Suprapubic skin (tissue), 4 donors: Measurements from ENCODE around the gene PLK1. TPM values are rescaled to one million over a fixed set of nuclear protein-coding genes. Genes with fewer than 3 reads are reported as not detected.

Experiments used
- DNase-seq, 2 donors: peaks; one replicate each; pipeline ENCODE4 v3.0.0-alpha.2; 2019; ENCODE audit warnings: low spot score in 2 of 2
- H3K27ac ChIP-seq: fragments of 200-600 bp; sonication (generic); one replicate; pipeline ENCODE4 v1.5.1; 2019
- H3K27me3 ChIP-seq: fragments of 200-600 bp; sonication (generic); one replicate; pipeline ENCODE4 v1.5.1; 2019
- H3K36me3 ChIP-seq: fragments of 200-600 bp; sonication (generic); one replicate; pipeline ENCODE4 v1.5.1; 2019
- H3K4me1 ChIP-seq: fragments of 200-600 bp; sonication (generic); one replicate; pipeline ENCODE4 v1.5.1; 2019
- H3K4me3 ChIP-seq: fragments of 200-600 bp; sonication (generic); one replicate; pipeline ENCODE4 v1.5.1; 2019; ENCODE audit warnings: mild to moderate bottlenecking
- H3K9me3 ChIP-seq: fragments of 200-600 bp; sonication (generic); one replicate; pipeline ENCODE4 v1.5.1; 2019
- EP300 ChIP-seq: sonication (generic); formaldehyde crosslinking; IDR thresholded peaks from one replicate; pipeline ENCODE4 v1.6.1; 2017; ENCODE audit warnings: antibody characterized with exemption
- POLR2A ChIP-seq, 2 donors: fragments of 450-650 bp; IDR thresholded peaks; one replicate each; pipeline ENCODE4 v1.6.1; 2017; ENCODE audit warnings: antibody characterized with exemption in 2 of 2, mild to moderate bottlenecking in 2 of 2, moderate library complexity in 2 of 2
- POLR2AphosphoS5 ChIP-seq, 3 donors: sonication (generic); formaldehyde crosslinking; IDR thresholded peaks; one replicate each; pipeline ENCODE4 v1.6.1; 2017; ENCODE audit warnings: antibody characterized with exemption in 3 of 3
- WGBS: methylation state at CpG from one replicate; pipeline ENCODE4 v1.1.5; 2018; 5-methylcytosine and 5-hydroxymethylcytosine counted together
- total RNA-seq, 4 donors: library from RNA; depleted of rRNA; stranded (reverse); fragments of >200 nt; gene quantifications; one replicate each; pipeline ENCODE4 v1.1.0, GENCODE V29; 2016
- TF ChIP-seq, protein P1 (sequence below), 2 donors: fragments of 200-600 bp in 1 of 2; fragments of 450-650 bp in 1 of 2; sonication (generic) in 1 of 2; IDR thresholded peaks; one replicate each; pipeline ENCODE4 v1.5.1; 2016 to 2019; ENCODE audit warnings: antibody characterized with exemption in 2 of 2, mild to moderate bottlenecking in 1 of 2, moderate library complexity in 1 of 2

The PLK1 gene
- total RNA-seq, 4 donors from 2014 or later = 4.6 to 8.3 (median 6.5) TPM

DNA sequence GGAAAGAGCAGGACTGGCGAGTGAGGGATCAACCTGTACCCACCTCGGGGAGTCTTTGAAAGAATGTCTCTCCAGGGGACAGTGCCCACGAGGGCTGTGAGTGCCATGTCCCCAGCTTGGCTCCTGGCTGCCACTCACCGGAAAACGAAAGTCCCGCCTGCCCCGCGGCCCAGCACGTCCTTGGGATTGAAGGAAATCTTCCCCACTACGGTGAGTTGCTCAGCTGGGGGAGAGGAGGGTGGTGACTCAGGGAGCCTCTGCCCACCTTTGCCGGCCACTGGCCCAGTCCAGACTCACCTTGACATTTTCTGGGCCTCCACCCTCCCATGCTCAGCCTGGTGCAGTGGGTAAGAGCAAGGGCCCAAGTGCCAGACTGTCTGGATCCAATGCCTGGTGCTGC, 17.1 kb downstream of the PLK1 start:
- Histone ChIP-seq H3K4me1 (no peaks in the 10 kb centered on the region), H3K27ac (no peak overlapping the region), H3K27me3 (no peaks in the 10 kb centered on the region), H3K4me3 (no peak overlapping the region), H3K9me3 (no peaks in the 10 kb centered on the region), H3K36me3 (peaks cover 5% of the 10 kb centered on the region)
- no peak for DNase-seq
- WGBS = 92% methylated on average over 9 of the region's 11 CpGs
- TF ChIP-seq, protein P1, sequence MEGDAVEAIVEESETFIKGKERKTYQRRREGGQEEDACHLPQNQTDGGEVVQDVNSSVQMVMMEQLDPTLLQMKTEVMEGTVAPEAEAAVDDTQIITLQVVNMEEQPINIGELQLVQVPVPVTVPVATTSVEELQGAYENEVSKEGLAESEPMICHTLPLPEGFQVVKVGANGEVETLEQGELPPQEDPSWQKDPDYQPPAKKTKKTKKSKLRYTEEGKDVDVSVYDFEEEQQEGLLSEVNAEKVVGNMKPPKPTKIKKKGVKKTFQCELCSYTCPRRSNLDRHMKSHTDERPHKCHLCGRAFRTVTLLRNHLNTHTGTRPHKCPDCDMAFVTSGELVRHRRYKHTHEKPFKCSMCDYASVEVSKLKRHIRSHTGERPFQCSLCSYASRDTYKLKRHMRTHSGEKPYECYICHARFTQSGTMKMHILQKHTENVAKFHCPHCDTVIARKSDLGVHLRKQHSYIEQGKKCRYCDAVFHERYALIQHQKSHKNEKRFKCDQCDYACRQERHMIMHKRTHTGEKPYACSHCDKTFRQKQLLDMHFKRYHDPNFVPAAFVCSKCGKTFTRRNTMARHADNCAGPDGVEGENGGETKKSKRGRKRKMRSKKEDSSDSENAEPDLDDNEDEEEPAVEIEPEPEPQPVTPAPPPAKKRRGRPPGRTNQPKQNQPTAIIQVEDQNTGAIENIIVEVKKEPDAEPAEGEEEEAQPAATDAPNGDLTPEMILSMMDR (IDR thresholded peaks at IDR 0.05) = no peak
- TF ChIP-seq EP300 = no peak
- TF ChIP-seq POLR2A (IDR thresholded peaks at IDR 0.05) = no peak
- TF ChIP-seq POLR2AphosphoS5 (IDR thresholded peaks at IDR 0.05) = no peak

DNA sequence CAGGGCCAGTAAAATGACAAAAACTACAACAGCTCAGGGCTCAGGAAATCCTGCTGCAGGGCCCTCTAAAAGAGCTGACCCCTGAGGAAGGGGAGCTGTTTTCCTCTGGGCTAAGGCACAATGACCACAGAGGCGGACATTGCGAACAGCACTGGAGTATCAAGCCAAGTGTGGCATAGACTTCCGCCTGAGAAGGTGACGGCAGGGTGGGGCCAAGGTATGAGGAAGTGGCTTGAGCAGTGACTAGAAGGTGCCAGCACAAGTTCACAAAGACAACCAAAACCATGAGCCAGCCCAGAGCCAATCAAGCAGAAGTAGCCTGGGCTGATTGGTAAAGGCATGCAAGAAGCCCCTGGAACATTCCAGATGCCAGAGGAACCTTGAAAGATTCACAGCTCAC, 20.4 kb downstream of the PLK1 start:
- TF ChIP-seq POLR2A (IDR thresholded peaks at IDR 0.05) = no peak
- TF ChIP-seq EP300 = no peak
- TF ChIP-seq POLR2AphosphoS5 (IDR thresholded peaks at IDR 0.05) = no peak
- TF ChIP-seq, protein P1 (IDR thresholded peaks at IDR 0.05) = no peak
- Histone ChIP-seq H3K4me3 (no peak overlapping the region), H3K4me1 (no peaks in the 10 kb centered on the region), H3K27me3 (no peaks in the 10 kb centered on the region), H3K36me3 (no peaks in the 10 kb centered on the region), H3K9me3 (no peaks in the 10 kb centered on the region), H3K27ac (no peak overlapping the region)
- 60% methylated on average over 1 of the region's 4 CpGs for WGBS
- no peak for DNase-seq

DNA sequence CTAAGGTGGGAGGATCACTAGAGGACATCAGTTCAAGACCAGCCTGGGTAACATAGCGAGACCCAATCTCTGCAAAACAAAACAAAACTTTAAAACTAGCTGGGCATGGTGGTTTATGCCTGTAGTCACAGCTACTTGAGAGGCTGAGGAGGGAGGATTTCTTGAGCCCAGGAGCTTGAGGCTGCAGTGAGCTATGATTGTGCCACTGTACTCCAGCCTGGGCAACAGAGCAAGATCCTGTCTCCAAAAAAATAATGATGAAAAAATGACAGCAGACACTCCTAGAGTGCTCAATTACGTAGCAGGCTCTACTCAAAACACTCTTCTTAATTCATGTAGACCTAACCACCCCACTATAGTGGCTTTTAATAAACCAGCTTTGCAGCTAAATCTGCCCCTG, 21.4 kb downstream of the PLK1 start:
- Histone ChIP-seq H3K4me1 (no peaks in the 10 kb centered on the region), H3K27ac (no peak overlapping the region), H3K36me3 (no peaks in the 10 kb centered on the region), H3K27me3 (no peaks in the 10 kb centered on the region), H3K9me3 (no peaks in the 10 kb centered on the region), H3K4me3 (no peak overlapping the region)
- TF ChIP-seq POLR2AphosphoS5 (IDR thresholded peaks at IDR 0.05) (no peak), POLR2A (IDR thresholded peaks at IDR 0.05) (no peak), EP300 (no peak)
- TF ChIP-seq, protein P1 (IDR thresholded peaks at IDR 0.05) = no peak
- 87% methylated on average over 2 of the region's 2 CpGs for WGBS
- DNase-seq = no peak

DNA sequence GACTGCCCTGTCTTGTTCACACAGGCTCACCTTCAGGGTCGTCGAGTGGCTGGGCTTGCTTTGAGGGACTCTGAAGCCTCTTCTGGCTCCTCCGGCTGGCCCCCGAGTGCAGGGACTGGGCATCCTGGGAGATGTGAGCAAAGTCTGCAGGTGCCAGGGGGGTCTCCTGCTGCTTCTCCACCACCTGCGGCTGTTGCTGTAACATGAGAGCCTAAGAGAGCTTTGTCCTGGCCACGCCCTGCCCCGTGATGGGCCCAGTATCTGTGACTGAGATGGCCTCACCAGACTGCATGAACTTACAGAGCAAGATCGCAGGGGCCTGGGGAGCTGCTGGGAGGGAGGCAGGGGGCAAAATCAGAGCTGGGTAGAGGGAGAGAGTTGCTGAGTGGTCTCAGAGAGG, 21.8 kb downstream of the PLK1 start:
- Histone ChIP-seq H3K27ac (no peak overlapping the region), H3K27me3 (no peaks in the 10 kb centered on the region), H3K9me3 (no peaks in the 10 kb centered on the region), H3K4me1 (no peaks in the 10 kb centered on the region), H3K36me3 (no peaks in the 10 kb centered on the region), H3K4me3 (no peak overlapping the region)
- DNase-seq = no peak
- TF ChIP-seq POLR2A (IDR thresholded peaks at IDR 0.05) = no peak
- TF ChIP-seq POLR2AphosphoS5 (IDR thresholded peaks at IDR 0.05) = no peak
- TF ChIP-seq, protein P1 (IDR thresholded peaks at IDR 0.05) = no peak
- 32% methylated on average over 8 of the region's 8 CpGs for WGBS

DNA sequence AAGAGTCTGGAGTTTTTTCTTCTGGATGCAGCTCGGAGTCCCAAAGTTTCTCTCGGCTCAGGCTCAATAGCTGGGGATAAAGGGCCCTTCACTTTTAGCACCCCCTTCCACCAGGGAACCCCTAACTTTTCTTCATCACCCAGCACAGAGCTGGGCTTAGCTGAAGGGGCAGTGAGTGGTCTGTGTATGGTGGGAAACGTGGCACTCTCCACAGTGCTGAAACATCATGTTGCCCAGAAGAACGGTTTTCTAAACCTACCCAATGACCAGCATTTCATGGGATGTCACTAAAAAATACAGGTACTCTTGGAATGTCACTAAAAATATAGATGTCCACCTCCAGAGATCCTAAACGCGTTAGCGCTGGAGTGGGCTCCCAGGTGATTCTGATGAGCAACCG, 22.4 kb downstream of the PLK1 start:
- 76% methylated on average over 7 of the region's 8 CpGs for WGBS
- no peak for DNase-seq
- Histone ChIP-seq H3K9me3 (no peaks in the 10 kb centered on the region), H3K4me3 (no peak overlapping the region), H3K27ac (no peak overlapping the region), H3K27me3 (no peaks in the 10 kb centered on the region), H3K36me3 (no peaks in the 10 kb centered on the region), H3K4me1 (no peaks in the 10 kb centered on the region)
- TF ChIP-seq, protein P1 (IDR thresholded peaks at IDR 0.05) = no peak
- TF ChIP-seq POLR2AphosphoS5 (IDR thresholded peaks at IDR 0.05) = no peak
- TF ChIP-seq POLR2A (IDR thresholded peaks at IDR 0.05) = no peak
- no peak for TF ChIP-seq EP300
